ENCODE results near the gene CYP2W1. TPM values are rescaled to one million over a fixed set of nuclear protein-coding genes. Genes with fewer than 3 reads are reported as not detected.

Gene CYP2W1
- total and polyA plus RNA-seq, 12 donors, result 0.70 to 71.0 (median 41.6) TPM

DNA sequence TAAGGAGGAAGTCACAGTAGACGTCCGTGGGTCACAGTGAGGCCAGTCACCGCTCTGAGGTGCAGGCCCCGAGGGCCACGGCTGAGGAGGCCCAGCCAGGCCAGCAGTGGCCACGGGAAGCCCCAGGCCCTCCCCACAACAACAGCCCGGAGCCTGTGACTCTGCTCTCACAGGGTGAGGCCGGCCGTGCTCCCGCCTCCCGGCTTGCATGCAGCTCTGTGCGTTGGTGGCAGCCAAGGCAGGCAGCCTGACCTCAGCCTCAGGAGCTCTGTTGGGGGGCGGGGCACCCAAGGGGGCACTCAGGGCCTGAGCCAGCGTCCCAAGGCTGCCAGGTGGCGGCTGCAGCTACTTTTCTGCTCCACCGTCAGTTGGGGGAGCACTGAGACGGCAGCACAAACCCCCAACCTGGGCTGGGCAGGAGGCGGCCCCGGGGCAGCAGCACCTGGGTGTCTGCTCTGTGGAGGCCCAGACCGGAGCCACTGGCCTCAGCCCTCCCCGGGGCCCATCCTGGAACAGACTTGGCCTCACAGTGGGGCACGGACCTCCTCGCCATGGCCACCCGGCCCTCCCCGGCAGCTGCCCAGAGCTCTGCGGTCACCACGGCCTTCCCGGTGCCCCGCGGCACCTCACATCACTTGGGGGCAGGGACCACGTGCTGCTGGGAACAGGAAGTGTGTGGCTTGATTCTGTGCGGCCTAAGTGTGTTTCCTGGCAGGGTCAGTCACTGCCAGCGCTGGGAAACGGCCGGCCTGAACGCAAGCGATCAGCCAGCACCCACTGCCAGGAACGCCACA, 13.3 kb downstream of the CYP2W1 start:
- 84 to 89% (median 89%) methylated on average over 14 to 38 of the region's 38 CpGs; no CpG with 5 or more reads in 1 of the 4 donors for WGBS, 4 donors
- no peak for DNase-seq
- Histone ChIP-seq H3K4me3 (no peak overlapping the region), H3K9me3 (replicated peaks in 1 of 3) (no peaks in the 10 kb centered on the region), H3K27me3 (no peaks in the 10 kb centered on the region), H3K36me3 (replicated peaks in 1 of 2) (peaks cover 0 to 3% of the 10 kb centered on the region in 2 donors), H3K27ac (no peak overlapping the region), H3K4me1 (replicated peaks in 1 of 2) (peaks cover 0 to 3% of the 10 kb centered on the region in 2 donors)
- TF ChIP-seq, protein P1, sequence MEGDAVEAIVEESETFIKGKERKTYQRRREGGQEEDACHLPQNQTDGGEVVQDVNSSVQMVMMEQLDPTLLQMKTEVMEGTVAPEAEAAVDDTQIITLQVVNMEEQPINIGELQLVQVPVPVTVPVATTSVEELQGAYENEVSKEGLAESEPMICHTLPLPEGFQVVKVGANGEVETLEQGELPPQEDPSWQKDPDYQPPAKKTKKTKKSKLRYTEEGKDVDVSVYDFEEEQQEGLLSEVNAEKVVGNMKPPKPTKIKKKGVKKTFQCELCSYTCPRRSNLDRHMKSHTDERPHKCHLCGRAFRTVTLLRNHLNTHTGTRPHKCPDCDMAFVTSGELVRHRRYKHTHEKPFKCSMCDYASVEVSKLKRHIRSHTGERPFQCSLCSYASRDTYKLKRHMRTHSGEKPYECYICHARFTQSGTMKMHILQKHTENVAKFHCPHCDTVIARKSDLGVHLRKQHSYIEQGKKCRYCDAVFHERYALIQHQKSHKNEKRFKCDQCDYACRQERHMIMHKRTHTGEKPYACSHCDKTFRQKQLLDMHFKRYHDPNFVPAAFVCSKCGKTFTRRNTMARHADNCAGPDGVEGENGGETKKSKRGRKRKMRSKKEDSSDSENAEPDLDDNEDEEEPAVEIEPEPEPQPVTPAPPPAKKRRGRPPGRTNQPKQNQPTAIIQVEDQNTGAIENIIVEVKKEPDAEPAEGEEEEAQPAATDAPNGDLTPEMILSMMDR (IDR thresholded peaks at IDR 0.05), result no peak
- TF ChIP-seq POLR2A (IDR thresholded peaks at IDR 0.05), result no peak
- intact Hi-C loops (cut with DNase I), result loop anchor here in 1 of 2 donors (10.0 kb wide), 1 partner anchor 179 kb away; no protein-coding TSS in a partner anchor

DNA sequence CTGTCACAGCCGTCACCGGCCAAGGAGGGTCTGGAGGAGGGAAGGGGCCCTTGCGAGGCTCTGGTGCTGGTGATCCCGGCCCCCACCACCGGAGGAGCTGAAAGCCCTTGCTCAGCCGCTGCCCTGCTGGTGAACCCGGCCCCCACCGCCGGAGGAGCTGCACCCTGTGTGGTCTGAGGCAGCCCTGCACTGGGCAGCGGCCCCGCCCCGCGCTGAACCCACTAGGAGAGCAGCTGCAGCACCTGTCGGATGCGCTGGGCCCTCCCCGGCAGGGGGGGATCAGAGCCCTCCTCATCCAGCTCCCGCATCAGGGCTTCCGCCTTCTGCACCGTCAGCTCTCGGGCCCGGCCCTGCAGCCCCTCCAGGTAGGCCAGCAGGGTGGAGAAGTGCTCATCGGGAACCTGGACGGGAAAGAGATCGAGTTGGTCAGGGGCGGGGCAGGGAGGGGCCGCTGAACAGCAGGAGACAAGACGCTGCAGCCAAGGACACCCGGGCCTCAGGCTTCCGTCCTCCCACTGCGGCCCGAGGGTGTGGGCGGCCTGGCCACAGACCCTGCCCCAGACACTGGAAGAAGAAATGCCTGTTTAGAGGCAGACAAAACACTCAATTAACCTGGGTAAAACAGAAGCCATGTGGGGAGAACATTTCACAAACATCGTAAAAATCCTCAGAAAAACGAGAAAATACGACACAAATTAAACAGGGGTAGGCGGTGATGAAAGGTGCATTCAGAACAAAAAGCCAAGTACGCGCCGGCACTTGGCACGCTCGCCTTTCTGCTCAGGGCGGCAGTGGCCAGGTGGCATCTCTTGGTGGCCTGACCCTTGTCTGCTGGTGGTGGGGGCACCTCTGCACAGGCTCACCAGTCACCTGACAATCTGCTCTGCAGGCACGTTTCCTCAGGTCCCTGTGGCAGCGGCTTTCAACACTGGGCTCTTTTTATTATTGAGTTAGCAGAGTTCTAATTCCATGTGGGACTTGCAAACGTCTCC, 14.7 kb downstream of the CYP2W1 start:
- H3K36me3 ChIP-seq (replicated peaks in 1 of 2), result peaks cover 0 to 3% of the 10 kb centered on the region in 2 donors
- H3K9me3 ChIP-seq (replicated peaks in 1 of 3), result no peaks in the 10 kb centered on the region
- TF ChIP-seq, protein P1 (IDR thresholded peaks at IDR 0.05), result no peak
- TF ChIP-seq POLR2A (IDR thresholded peaks at IDR 0.05), result no peak
- no peaks in the 10 kb centered on the region for H3K4me1 ChIP-seq (replicated peaks in 1 of 2)
- no peaks in the 10 kb centered on the region for H3K27me3 ChIP-seq
- 79 to 85% (median 82%) methylated on average over 25 to 45 of the region's 45 CpGs for WGBS, 4 donors
- H3K4me3 ChIP-seq, result no peak overlapping the region
- intact Hi-C loops (cut with DNase I), result loop anchor here in 1 of 2 donors (10.0 kb wide), 1 partner anchor 177 kb away; no protein-coding TSS in a partner anchor
- DNase-seq, result no peak
- H3K27ac ChIP-seq, result no peak overlapping the region

DNA sequence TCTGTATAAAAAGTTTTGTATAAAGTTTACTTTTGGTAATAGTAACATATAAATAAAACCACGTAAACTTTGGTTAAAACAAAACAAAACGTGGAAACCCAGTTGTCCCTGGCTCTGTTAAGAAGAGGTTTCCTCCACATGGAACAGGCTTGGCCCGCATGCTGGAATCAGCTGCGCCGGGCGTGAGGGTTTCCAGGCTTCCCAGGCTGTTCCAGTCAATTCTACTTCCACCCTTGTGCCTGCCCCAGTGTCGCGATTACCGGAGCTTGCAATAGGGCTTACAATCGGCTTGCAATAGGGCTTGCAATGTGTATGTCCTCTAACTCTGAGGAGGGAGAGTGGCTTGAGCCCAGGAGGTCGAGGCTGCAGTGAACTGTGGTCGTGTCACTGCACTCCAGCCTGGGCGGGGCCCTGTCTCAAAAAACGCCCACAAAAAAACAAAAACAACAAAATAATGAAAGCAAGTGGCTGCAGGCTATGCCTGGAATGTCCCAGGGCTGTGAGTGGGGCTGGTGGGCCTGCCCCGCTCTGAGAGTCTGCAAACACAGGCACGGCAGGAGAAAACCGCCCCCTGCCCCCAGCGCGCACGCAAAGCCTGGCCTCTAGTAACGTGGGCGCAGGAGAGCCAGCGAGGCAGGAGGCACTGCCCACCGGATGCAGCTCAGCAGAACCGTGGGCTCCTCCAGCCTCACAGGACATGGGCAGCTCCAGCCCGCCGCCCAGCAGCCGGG, 16.3 kb downstream of the CYP2W1 start:
- peaks cover 0 to 3% of the 10 kb centered on the region in 2 donors for H3K36me3 ChIP-seq (replicated peaks in 1 of 2)
- no peak for DNase-seq
- no peak overlapping the region for H3K4me3 ChIP-seq
- no peak overlapping the region for H3K27ac ChIP-seq
- 75 to 89% (median 86%) methylated on average over 16 to 28 of the region's 28 CpGs for whole genome bisulfite sequencing, 4 donors
- intact Hi-C loops (cut with DNase I), result loop anchor here in 1 of 2 donors (10.0 kb wide), 1 partner anchor 175 kb away; no protein-coding TSS in a partner anchor
- peaks cover 0 to 2% of the 10 kb centered on the region in 2 donors for H3K4me1 ChIP-seq (replicated peaks in 1 of 2)
- no peaks in the 10 kb centered on the region for H3K9me3 ChIP-seq (replicated peaks in 1 of 3)
- H3K27me3 ChIP-seq, result no peaks in the 10 kb centered on the region
- TF ChIP-seq, protein P1 (IDR thresholded peaks at IDR 0.05), result no peak
- no peak for TF ChIP-seq POLR2A (IDR thresholded peaks at IDR 0.05)
